Measurements from ENCODE around the gene IMP3.

GRCh38 chr15:75616766-75617165, 23.3 kb downstream of the IMP3 start:
- no peak for TF ChIP-seq POLR2A (IDR thresholded peaks at IDR 0.05)
- no peak for TF ChIP-seq CTCF (IDR thresholded peaks at IDR 0.05)

Measured in sigmoid colon (tissue), 3 donors.